IPS-18a (cell line): ENCODE data around the gene ARHGAP40.

ENCODE experiments used
- H3K27ac ChIP-seq: one replicate; pipeline ENCODE4 v1.5.1; 2013; ENCODE audit warnings: low read length
- H3K27me3 ChIP-seq: one replicate; pipeline ENCODE4 v1.6.1; 2013; ENCODE audit warnings: mild to moderate bottlenecking, low read length; ENCODE audit not compliant: control insufficient read depth, insufficient read depth
- H3K36me3 ChIP-seq: one replicate; pipeline ENCODE4 v1.6.1; 2013; ENCODE audit warnings: low read depth, low read length; ENCODE audit not compliant: control insufficient read depth
- H3K4me1 ChIP-seq: one replicate; pipeline ENCODE4 v1.6.1; 2013; ENCODE audit warnings: low read depth, low read length; ENCODE audit not compliant: control insufficient read depth
- H3K4me3 ChIP-seq: one replicate; pipeline ENCODE4 v1.5.1; 2013; ENCODE audit warnings: low read length
- H3K9ac ChIP-seq: one replicate; pipeline ENCODE4 v1.6.1; 2013; ENCODE audit warnings: mild to moderate bottlenecking, low read length, moderate library complexity
- H3K9me3 ChIP-seq: one replicate; pipeline ENCODE4 v1.6.1; 2013; ENCODE audit warnings: low read depth, low read length; ENCODE audit not compliant: control insufficient read depth

Gene ARHGAP40

GRCh38 chr20:38624084-38624483, 22.5 kb downstream of the ARHGAP40 start:
- no peaks in the 10 kb centered on the region for H3K27me3 ChIP-seq

DNA sequence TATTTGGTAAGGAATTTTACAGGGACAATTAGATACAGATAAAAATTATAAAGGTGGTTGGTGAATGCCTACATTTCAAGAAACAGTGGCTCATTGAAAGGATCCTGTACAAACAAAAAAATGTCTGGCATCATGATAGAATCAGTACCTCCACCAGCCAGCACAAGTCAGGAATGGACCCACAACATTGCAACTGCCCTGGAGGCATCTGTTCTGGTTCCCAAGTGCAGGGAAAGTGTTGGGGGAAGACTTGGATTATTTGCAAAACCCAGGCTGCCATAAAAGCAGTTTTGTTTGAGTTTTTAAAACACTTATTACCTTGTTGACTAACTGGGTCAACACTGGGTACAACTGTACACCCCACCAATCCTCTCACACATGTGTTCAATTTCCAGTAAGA, 24.3 kb downstream of the ARHGAP40 start:
- Histone ChIP-seq H3K4me3 (no peak overlapping the region), H3K36me3 (no peaks in the 10 kb centered on the region), H3K9ac (no peak overlapping the region), H3K27me3 (no peaks in the 10 kb centered on the region), H3K27ac (no peak overlapping the region), H3K4me1 (peaks cover 9% of the 10 kb centered on the region), H3K9me3 (no peaks in the 10 kb centered on the region)

More at GRCh38 chr20:38624084-38624483, 22.5 kb downstream of the ARHGAP40 start:
- no peak overlapping the region for H3K4me3 ChIP-seq
- H3K4me1 ChIP-seq = peaks cover 16% of the 10 kb centered on the region
- no peak overlapping the region for H3K9ac ChIP-seq
- no peaks in the 10 kb centered on the region for H3K9me3 ChIP-seq
- no peaks in the 10 kb centered on the region for H3K36me3 ChIP-seq
- H3K27ac ChIP-seq = no peak overlapping the region

GRCh38 chr20:38626921-38627659, 25.5 kb downstream of the ARHGAP40 start:
- H3K9ac ChIP-seq = no peak overlapping the region
- H3K36me3 ChIP-seq = no peaks in the 10 kb centered on the region
- no peak overlapping the region for H3K27ac ChIP-seq
- H3K4me3 ChIP-seq = no peak overlapping the region
- H3K27me3 ChIP-seq = no peaks in the 10 kb centered on the region
- H3K4me1 ChIP-seq = peaks cover 9% of the 10 kb centered on the region
- H3K9me3 ChIP-seq = no peaks in the 10 kb centered on the region

DNA sequence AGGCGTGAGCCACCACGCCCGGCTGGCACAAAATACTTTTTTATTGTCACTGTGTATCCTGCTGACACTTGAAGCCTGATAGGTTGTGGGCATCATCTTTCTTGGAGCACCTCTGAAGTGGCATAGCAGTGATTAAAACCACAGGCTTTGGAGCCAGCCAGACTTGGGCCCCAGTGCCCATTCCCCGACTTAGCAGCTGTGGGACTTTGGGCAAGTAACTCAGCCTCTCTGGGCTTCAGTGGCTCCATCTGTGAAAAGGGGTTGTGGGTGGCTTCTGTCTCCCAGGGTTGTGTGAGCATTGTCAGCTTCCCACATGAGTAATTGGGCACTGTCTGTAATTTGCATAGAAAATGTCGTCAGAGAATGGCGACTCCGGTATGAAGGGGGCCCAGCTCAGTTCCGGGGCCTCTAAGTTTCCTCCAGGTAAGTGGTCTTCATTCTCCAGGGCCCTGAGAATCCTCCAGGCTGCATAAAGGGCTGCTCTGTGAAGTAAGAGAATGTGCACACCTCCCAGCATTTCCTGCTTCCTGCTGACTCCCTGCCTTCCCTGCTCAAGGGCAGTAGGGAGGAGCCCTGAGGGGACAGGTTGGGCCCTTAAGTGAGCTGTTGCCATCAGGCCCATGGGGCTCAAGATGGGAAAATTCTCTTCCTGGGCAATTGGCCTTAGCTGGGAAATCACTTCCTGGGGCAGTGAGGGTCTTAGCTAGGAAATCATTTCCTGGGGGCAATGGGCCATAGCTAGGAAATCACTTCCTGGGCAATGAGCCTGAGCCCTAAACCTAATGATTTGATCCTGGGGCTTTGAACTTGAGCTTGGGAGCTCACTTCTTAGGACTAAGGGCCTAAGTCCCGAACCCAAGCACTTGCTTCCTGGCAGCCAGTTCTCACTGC, 27.2 kb downstream of the ARHGAP40 start:
- no peak overlapping the region for H3K27ac ChIP-seq
- H3K36me3 ChIP-seq = no peaks in the 10 kb centered on the region
- H3K4me3 ChIP-seq = no peak overlapping the region
- peaks cover 9% of the 10 kb centered on the region for H3K4me1 ChIP-seq
- H3K27me3 ChIP-seq = no peaks in the 10 kb centered on the region
- H3K9ac ChIP-seq = no peak overlapping the region
- no peaks in the 10 kb centered on the region for H3K9me3 ChIP-seq

DNA sequence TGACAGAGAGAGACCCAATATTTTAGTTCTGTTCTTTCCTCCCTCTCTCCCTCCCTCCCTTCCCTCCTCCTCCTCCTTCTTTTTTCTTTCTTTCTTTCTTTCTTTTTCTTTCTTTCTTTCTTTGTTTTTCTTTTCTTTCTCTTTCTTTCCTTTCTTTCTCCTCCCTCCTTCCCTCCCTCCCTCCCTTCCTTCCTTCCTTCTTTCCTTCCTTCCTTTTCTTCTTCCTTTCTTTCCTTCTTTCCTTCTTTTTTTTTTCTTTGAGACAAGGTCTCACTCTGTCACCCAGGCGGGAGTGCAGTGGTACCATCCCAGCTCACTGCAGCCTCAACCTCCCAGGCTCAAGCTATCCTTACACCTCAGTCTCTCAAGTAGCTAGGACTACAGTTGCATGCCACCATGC, 28.4 kb downstream of the ARHGAP40 start:
- Histone ChIP-seq H3K27ac (no peak overlapping the region), H3K4me1 (peaks cover 9% of the 10 kb centered on the region), H3K9me3 (no peaks in the 10 kb centered on the region), H3K9ac (no peak overlapping the region), H3K27me3 (no peaks in the 10 kb centered on the region), H3K4me3 (no peak overlapping the region), H3K36me3 (no peaks in the 10 kb centered on the region)

- Histone ChIP-seq H3K4me3 (no peak overlapping the region), H3K9me3 (no peaks in the 10 kb centered on the region), H3K27ac (no peak overlapping the region), H3K27me3 (no peaks in the 10 kb centered on the region), H3K36me3 (no peaks in the 10 kb centered on the region), H3K4me1 (peaks cover 9% of the 10 kb centered on the region), H3K9ac (no peak overlapping the region)
Measured at GRCh38 chr20:38630727-38631126, 29.1 kb downstream of the ARHGAP40 start.

- H3K9me3 ChIP-seq = no peaks in the 10 kb centered on the region
- H3K36me3 ChIP-seq = no peaks in the 10 kb centered on the region
- no peak overlapping the region for H3K27ac ChIP-seq
- no peaks in the 10 kb centered on the region for H3K27me3 ChIP-seq
- no peak overlapping the region for H3K4me3 ChIP-seq
- peaks cover 9% of the 10 kb centered on the region for H3K4me1 ChIP-seq
- no peak overlapping the region for H3K9ac ChIP-seq
Measured at GRCh38 chr20:38631155-38632022, 29.8 kb downstream of the ARHGAP40 start.

GRCh38 chr20:38633577-38634093, 32.0 kb downstream of the ARHGAP40 start:
- H3K36me3 ChIP-seq = no peaks in the 10 kb centered on the region
- no peak overlapping the region for H3K4me3 ChIP-seq
- H3K27ac ChIP-seq = no peak overlapping the region
- H3K9ac ChIP-seq = no peak overlapping the region
- H3K4me1 ChIP-seq = peaks cover 8% of the 10 kb centered on the region
- no peaks in the 10 kb centered on the region for H3K9me3 ChIP-seq
- no peaks in the 10 kb centered on the region for H3K27me3 ChIP-seq

DNA sequence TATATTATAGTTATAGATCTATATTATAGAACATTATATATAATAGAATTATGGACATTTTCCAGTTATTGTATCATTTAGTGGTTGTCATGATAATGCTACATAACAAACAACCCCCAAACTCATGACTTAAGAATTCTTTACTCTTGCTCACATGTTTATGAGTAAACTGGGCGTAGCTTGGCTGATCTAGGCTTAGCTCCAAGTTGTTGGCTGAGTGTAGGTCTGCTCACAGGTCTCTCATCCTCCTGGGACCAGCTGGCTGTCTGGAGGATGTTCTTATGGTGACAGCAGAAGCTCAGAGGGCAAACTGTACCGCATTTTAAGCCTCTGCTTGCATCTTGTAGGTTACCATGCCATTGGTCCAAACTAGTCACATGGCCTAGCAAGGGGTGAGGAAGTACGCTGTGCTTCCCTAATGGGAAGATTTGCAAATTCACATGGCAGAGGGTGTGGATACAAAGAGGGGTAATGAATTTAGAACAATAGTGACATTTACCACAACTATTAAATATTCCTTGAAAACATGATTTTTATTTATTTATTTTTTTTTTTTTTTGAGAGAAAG, 34.2 kb downstream of the ARHGAP40 start:
- Histone ChIP-seq H3K9me3 (no peaks in the 10 kb centered on the region), H3K27me3 (no peaks in the 10 kb centered on the region), H3K36me3 (no peaks in the 10 kb centered on the region), H3K9ac (no peak overlapping the region), H3K4me3 (no peak overlapping the region), H3K4me1 (no peaks in the 10 kb centered on the region), H3K27ac (no peak overlapping the region)

- no peak overlapping the region for H3K27ac ChIP-seq
- H3K4me1 ChIP-seq = no peaks in the 10 kb centered on the region
- H3K36me3 ChIP-seq = no peaks in the 10 kb centered on the region
- peaks cover 19% of the 10 kb centered on the region for H3K27me3 ChIP-seq
- no peaks in the 10 kb centered on the region for H3K9me3 ChIP-seq
- no peak overlapping the region for H3K9ac ChIP-seq
- H3K4me3 ChIP-seq = no peak overlapping the region
Measured at GRCh38 chr20:38640521-38640920, 38.9 kb downstream of the ARHGAP40 start.

DNA sequence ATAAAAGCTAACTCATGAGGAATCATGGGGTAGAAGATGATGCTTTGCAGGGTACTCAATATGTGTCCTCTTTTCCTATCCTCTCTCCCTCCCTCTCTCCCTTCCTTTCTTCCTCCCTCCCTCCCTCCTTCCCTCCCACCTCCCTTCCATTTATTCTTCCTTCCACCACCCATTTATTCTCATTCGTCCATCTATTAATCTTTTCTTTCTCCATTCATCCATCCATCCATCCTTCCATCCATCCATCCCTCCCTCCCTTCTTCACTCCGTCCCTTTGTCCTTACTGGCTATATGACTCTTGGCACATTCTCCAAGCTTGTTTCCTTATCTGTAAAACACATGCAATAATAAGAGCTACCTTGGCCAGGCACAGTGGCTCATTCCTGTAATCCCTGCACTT, 40.9 kb downstream of the ARHGAP40 start:
- H3K9me3 ChIP-seq = no peaks in the 10 kb centered on the region
- no peaks in the 10 kb centered on the region for H3K4me1 ChIP-seq
- H3K27me3 ChIP-seq = peaks cover 37% of the 10 kb centered on the region
- H3K36me3 ChIP-seq = no peaks in the 10 kb centered on the region
- no peak overlapping the region for H3K9ac ChIP-seq
- no peak overlapping the region for H3K4me3 ChIP-seq
- H3K27ac ChIP-seq = no peak overlapping the region
